Measurements from ENCODE around the gene RPS5. TPM values are rescaled to one million over a fixed set of nuclear protein-coding genes. Genes with fewer than 3 reads are reported as not detected.
"Not testable (repeated sequence)": the region's sequence is repeated elsewhere in the genome, so short reads cannot be mapped to it uniquely, and the experiment has no call there.

The RPS5 gene
- total and polyA plus RNA-seq, 7 experiments from 2014 or later: 911 to 1,925 (median 1,596) TPM

GRCh38 chr19:58400916-58401839 is 14.1 kb downstream of the RPS5 start:
- H3K36me3 Mint-ChIP-seq: peaks cover 0 to 4% (median 0%) of the 10 kb centered on the region in 5 donors
- peak; percentile 97 for ATAC-seq
- H3K4me1 ChIP-seq (ENCODE audit: control insufficient read depth in 2 of 2, insufficient read depth in 2 of 2, low read length in 2 of 2): peaks cover 6 to 13% of the 10 kb centered on the region in 2 donors
- no peaks in the 10 kb centered on the region for H3K36me3 ChIP-seq (ENCODE audit: control insufficient read depth in 2 of 3, insufficient read depth in 3 of 3, low read length in 3 of 3)
- H3K27me3 Mint-ChIP-seq: peaks cover 5 to 20% (median 7%) of the 10 kb centered on the region in 5 donors
- H3K27ac ChIP-seq (ENCODE audit: low read depth, low read length): peak overlapping the region; percentile 91
- peaks cover 0 to 5% (median 0%) of the 10 kb centered on the region in 11 donors for H3K9me3 Mint-ChIP-seq
- peak overlapping the region; percentile 86 to 98 (median 94) for H3K4me3 Mint-ChIP-seq
- intact Hi-C loops (cut with micrococcal nuclease): loop anchor here (1.0 to 10.0 kb wide), 18 partner anchors 14 to 586 kb away; partner anchors contain the start of genes RPS5 (in 2 of the 2), ZNF132 (in 2 of the 2), ZNF324B (in 2 of the 2) and ZNF497 (in 2 of the 2)
- DNase-seq: peak; percentile 96 to 100 (median 98)
- H3K4me1 Mint-ChIP-seq: peaks cover 6 to 19% (median 8%) of the 10 kb centered on the region in 7 donors
- peak overlapping the region; percentile 88 to 97 (median 94) for H3K27ac Mint-ChIP-seq
- ChIA-PET POLR2A (interaction anchor here (0.6 to 2.7 kb wide), 4 partner anchors 8 to 38 kb away, joined by 3 to 16 read pairs (median 4); partner anchors contain the start of genes RPS5 and ZNF497), CTCF (no interaction called here)
- H3K9me3 ChIP-seq (ENCODE audit: control insufficient read depth in 2 of 3, low read length in 3 of 3): no peaks in the 10 kb centered on the region
- H3K27me3 ChIP-seq (ENCODE audit: control insufficient read depth in 2 of 2, insufficient read depth in 2 of 2, low read length in 2 of 2): peaks cover 0 to 3% of the 10 kb centered on the region in 2 donors
- peak overlapping the region; percentile 77 for H3K4me3 ChIP-seq (ENCODE audit: low read length)

- Histone ChIP-seq H3K9me3 (ENCODE audit: control insufficient read depth in 2 of 3, low read length in 3 of 3) (no peaks in the 10 kb centered on the region), H3K36me3 (ENCODE audit: control insufficient read depth in 2 of 3, insufficient read depth in 3 of 3, low read length in 3 of 3) (no peaks in the 10 kb centered on the region), H3K4me1 (ENCODE audit: control insufficient read depth in 2 of 2, insufficient read depth in 2 of 2, low read length in 2 of 2) (peaks cover 6 to 14% of the 10 kb centered on the region in 2 donors), H3K4me3 (ENCODE audit: low read length) (peak overlapping the region; percentile 77), H3K27me3 (ENCODE audit: control insufficient read depth in 2 of 2, insufficient read depth in 2 of 2, low read length in 2 of 2) (peaks cover 0 to 3% of the 10 kb centered on the region in 2 donors), H3K27ac (ENCODE audit: low read depth, low read length) (peak overlapping the region; percentile 91)
- H3K27me3 Mint-ChIP-seq: peaks cover 3 to 19% (median 7%) of the 10 kb centered on the region in 5 donors
- H3K9me3 Mint-ChIP-seq: peaks cover 0 to 5% (median 0%) of the 10 kb centered on the region in 11 donors
- peaks cover 0 to 4% (median 0%) of the 10 kb centered on the region in 5 donors for H3K36me3 Mint-ChIP-seq
- ChIA-PET POLR2A (interaction anchor here (0.6 to 0.8 kb wide), 3 partner anchors 39 to 674 kb away, joined by 3 read pairs; partner anchors contain the start of genes ZNF274, ZNF497 and ZNF671), CTCF (no interaction called here)
- peaks cover 8 to 26% (median 16%) of the 10 kb centered on the region in 7 donors for H3K4me1 Mint-ChIP-seq
- intact Hi-C loops (cut with micrococcal nuclease): loop anchor here (1.0 to 10.0 kb wide), 18 partner anchors 15 to 587 kb away; partner anchors contain the start of genes RPS5 (in 2 of the 2), ZNF132 (in 2 of the 2), ZNF324B (in 2 of the 2) and ZNF497 (in 2 of the 2)
- ATAC-seq (no peak), DNase-seq (no peak)
- H3K4me3 Mint-ChIP-seq: peak overlapping the region in 7 of 10 donors; percentile 54 to 98 (median 91)
- peak overlapping the region in 3 of 9 donors; percentile 89 to 94 (median 90) for H3K27ac Mint-ChIP-seq
These were observed 14.9 kb downstream of the RPS5 start for GRCh38 chr19:58401840-58402421.

- H3K27me3 Mint-ChIP-seq; ATAC-seq; POLR2A ChIA-PET; DNase-seq; H3K36me3 Mint-ChIP-seq; H3K4me3 ChIP-seq (ENCODE audit: low read length); CTCF ChIA-PET; H3K27ac ChIP-seq (ENCODE audit: low read depth, low read length); H3K36me3 ChIP-seq (ENCODE audit: control insufficient read depth in 2 of 3, insufficient read depth in 3 of 3, low read length in 3 of 3); H3K27me3 ChIP-seq (ENCODE audit: control insufficient read depth in 2 of 2, insufficient read depth in 2 of 2, low read length in 2 of 2); H3K9me3 ChIP-seq (ENCODE audit: control insufficient read depth in 2 of 3, low read length in 3 of 3); H3K9me3 Mint-ChIP-seq; H3K4me3 Mint-ChIP-seq: not testable (repeated sequence)
- peaks cover 13 to 16% of the 10 kb centered on the region in 2 donors for H3K4me1 ChIP-seq (ENCODE audit: control insufficient read depth in 2 of 2, insufficient read depth in 2 of 2, low read length in 2 of 2)
- intact Hi-C loops (cut with micrococcal nuclease): loop anchor here (5.0 to 10.0 kb wide), 2 partner anchors 108 to 589 kb away; partner anchors contain the start of genes SLC27A5 (in 1 of the 2) and ZNF552 (in 1 of the 2)
- Mint-ChIP-seq H3K27ac (peak overlapping the region in 1 of 9 donors; percentile 38), H3K4me1 (peaks cover 13 to 45% (median 34%) of the 10 kb centered on the region in 7 donors)
These were observed 16.9 kb downstream of the RPS5 start for GRCh38 chr19:58403920-58404478.

- Histone ChIP-seq H3K4me1 (ENCODE audit: control insufficient read depth in 2 of 2, insufficient read depth in 2 of 2, low read length in 2 of 2) (peaks cover 12 to 18% of the 10 kb centered on the region in 2 donors), H3K9me3 (ENCODE audit: control insufficient read depth in 2 of 3, low read length in 3 of 3) (no peaks in the 10 kb centered on the region), H3K27ac (ENCODE audit: low read depth, low read length) (peak overlapping the region; percentile 87), H3K4me3 (ENCODE audit: low read length) (no peak overlapping the region), H3K36me3 (ENCODE audit: control insufficient read depth in 2 of 3, insufficient read depth in 3 of 3, low read length in 3 of 3) (peaks cover 0 to 5% (median 0%) of the 10 kb centered on the region in 3 experiments), H3K27me3 (ENCODE audit: control insufficient read depth in 2 of 2, insufficient read depth in 2 of 2, low read length in 2 of 2) (no peaks in the 10 kb centered on the region)
- no peaks in the 10 kb centered on the region for H3K9me3 Mint-ChIP-seq
- H3K27ac Mint-ChIP-seq: peak overlapping the region; percentile 83 to 95 (median 93)
- H3K27me3 Mint-ChIP-seq: no peaks in the 10 kb centered on the region
- POLR2A ChIA-PET: interaction anchor here (1.4 kb wide), 1 partner anchor 201 kb away, joined by 3 read pairs; no protein-coding TSS in a partner anchor
- peak overlapping the region; percentile 82 to 98 (median 95) for H3K4me3 Mint-ChIP-seq
- CTCF ChIA-PET: interaction anchor here (0.6 kb wide), 2 partner anchors 11 to 174 kb away, joined by 3 to 4 read pairs; no protein-coding TSS in a partner anchor
- H3K36me3 Mint-ChIP-seq: peaks cover 0 to 6% (median 0%) of the 10 kb centered on the region in 5 donors
- DNase-seq (no peak), ATAC-seq (no peak)
- H3K4me1 Mint-ChIP-seq: peaks cover 5 to 41% (median 34%) of the 10 kb centered on the region in 7 donors
- intact Hi-C loops (cut with micrococcal nuclease): loop anchor here in 1 of 2 donors (5.0 to 10.0 kb wide), 2 partner anchors 60 to 592 kb away; partner anchors contain the start of gene ZNF552
These were observed 20.0 kb downstream of the RPS5 start for GRCh38 chr19:58406818-58407657.

GRCh38 chr19:58407658-58408151 is 20.6 kb downstream of the RPS5 start:
- H3K9me3 Mint-ChIP-seq: no peaks in the 10 kb centered on the region
- ATAC-seq (no peak), DNase-seq (no peak)
- POLR2A ChIA-PET: interaction anchor here (1.0 to 1.4 kb wide), 7 partner anchors 32 to 202 kb away, joined by 3 to 7 read pairs (median 4); partner anchors contain the start of genes ZBTB45, ZNF132, ZNF324B and ZNF497
- H3K36me3 Mint-ChIP-seq: peaks cover 0 to 10% (median 4%) of the 10 kb centered on the region in 5 donors
- peaks cover 0 to 5% (median 0%) of the 10 kb centered on the region in 3 experiments for H3K36me3 ChIP-seq (ENCODE audit: control insufficient read depth in 2 of 3, insufficient read depth in 3 of 3, low read length in 3 of 3)
- no peaks in the 10 kb centered on the region for H3K9me3 ChIP-seq (ENCODE audit: control insufficient read depth in 2 of 3, low read length in 3 of 3)
- peaks cover 5 to 41% (median 34%) of the 10 kb centered on the region in 7 donors for H3K4me1 Mint-ChIP-seq
- CTCF ChIA-PET: no interaction called here
- H3K4me3 ChIP-seq (ENCODE audit: low read length): peak overlapping the region; percentile 96
- peak overlapping the region; percentile 87 for H3K27ac ChIP-seq (ENCODE audit: low read depth, low read length)
- peak overlapping the region; percentile 82 to 98 (median 95) for H3K4me3 Mint-ChIP-seq
- intact Hi-C loops (cut with micrococcal nuclease): loop anchor here (1.0 to 10.0 kb wide), 19 partner anchors 20 to 593 kb away; partner anchors contain the start of genes ERVK3-1 (in 2 of the 2), RPS5 (in 2 of the 2), ZNF132 (in 2 of the 2) and ZNF324B (in 2 of the 2)
- H3K27me3 Mint-ChIP-seq: no peaks in the 10 kb centered on the region
- peaks cover 12 to 15% of the 10 kb centered on the region in 2 donors for H3K4me1 ChIP-seq (ENCODE audit: control insufficient read depth in 2 of 2, insufficient read depth in 2 of 2, low read length in 2 of 2)
- H3K27me3 ChIP-seq (ENCODE audit: control insufficient read depth in 2 of 2, insufficient read depth in 2 of 2, low read length in 2 of 2): no peaks in the 10 kb centered on the region
- H3K27ac Mint-ChIP-seq: peak overlapping the region; percentile 83 to 95 (median 93)

Data from naive thymus-derived CD4-positive, alpha-beta T cell (primary cell).